ENCODE measurements around the gene CLDN5. TPM values are rescaled to one million over a fixed set of nuclear protein-coding genes. Genes with fewer than 3 reads are reported as not detected.

The CLDN5 gene
- total RNA-seq, 4 donors from 2014 or later: 67.6 to 367 (median 162) TPM

DNA sequence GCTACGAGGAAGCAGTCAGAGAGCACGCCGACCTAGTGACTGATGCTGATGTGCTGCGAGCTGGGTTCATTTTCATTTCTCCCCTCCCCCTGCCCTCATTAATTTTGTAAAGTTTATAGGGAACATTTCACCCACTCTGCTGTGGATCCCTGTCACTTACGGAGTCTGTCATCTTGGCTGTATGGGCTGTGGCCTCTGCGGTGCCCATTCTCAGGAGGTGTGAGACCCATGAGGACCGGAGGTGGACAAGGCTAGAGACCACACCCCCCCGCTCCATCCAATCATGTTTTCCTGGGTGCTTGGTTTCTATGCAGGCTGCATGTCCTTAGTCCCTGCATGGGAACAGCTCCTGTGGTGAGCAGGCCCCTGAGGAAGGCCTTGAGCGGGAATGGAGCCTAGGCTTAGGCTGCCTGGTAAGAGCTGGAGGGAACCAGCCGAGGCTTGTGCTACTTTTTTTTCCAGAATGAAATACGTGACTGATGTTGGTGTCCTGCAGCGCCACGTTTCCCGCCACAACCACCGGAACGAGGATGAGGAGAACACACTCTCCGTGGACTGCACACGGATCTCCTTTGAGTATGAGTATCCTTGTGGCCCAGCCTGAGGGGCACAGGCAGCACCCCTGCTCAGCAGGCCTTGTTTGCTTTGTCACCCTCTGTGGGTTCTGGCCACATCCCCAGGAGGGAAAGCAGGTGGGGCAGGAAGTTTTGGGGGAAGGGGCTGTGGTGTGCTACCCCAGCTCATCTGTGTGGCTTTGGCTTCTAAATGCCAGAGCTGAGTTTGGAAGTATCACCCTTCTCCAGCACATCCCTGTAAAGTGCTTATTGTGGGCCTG, 19.1 kb downstream of the CLDN5 start:
- DNase-seq (ENCODE audit: low spot score) (no peak), ATAC-seq (ENCODE audit: low FRiP score) (no peak)
- TF ChIP-seq, protein P1, sequence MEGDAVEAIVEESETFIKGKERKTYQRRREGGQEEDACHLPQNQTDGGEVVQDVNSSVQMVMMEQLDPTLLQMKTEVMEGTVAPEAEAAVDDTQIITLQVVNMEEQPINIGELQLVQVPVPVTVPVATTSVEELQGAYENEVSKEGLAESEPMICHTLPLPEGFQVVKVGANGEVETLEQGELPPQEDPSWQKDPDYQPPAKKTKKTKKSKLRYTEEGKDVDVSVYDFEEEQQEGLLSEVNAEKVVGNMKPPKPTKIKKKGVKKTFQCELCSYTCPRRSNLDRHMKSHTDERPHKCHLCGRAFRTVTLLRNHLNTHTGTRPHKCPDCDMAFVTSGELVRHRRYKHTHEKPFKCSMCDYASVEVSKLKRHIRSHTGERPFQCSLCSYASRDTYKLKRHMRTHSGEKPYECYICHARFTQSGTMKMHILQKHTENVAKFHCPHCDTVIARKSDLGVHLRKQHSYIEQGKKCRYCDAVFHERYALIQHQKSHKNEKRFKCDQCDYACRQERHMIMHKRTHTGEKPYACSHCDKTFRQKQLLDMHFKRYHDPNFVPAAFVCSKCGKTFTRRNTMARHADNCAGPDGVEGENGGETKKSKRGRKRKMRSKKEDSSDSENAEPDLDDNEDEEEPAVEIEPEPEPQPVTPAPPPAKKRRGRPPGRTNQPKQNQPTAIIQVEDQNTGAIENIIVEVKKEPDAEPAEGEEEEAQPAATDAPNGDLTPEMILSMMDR (IDR thresholded peaks at IDR 0.05): no peak

DNA sequence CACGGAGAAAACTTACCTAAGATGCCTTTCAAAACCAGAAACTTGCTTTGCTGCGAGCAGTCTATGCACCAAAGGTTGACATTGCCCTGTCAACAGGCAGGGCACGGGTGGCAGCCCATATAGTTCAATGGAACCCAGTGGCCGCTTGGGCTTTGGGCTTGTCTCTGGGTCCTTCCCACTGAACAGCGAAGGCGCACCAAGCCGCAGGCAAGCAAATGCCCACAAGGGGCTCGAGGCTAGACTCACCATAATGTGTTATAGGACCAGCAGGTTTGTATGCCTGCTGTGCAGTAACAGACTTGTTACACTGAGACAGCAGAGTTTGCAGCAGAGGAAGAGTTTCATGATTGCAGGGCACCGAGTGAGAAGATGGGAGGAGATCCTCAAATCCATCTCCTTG, 20.3 kb downstream of the CLDN5 start:
- TF ChIP-seq, protein P1 (IDR thresholded peaks at IDR 0.05): no peak
- DNase-seq (ENCODE audit: low spot score) (no peak), ATAC-seq (ENCODE audit: low FRiP score) (no peak)

DNA sequence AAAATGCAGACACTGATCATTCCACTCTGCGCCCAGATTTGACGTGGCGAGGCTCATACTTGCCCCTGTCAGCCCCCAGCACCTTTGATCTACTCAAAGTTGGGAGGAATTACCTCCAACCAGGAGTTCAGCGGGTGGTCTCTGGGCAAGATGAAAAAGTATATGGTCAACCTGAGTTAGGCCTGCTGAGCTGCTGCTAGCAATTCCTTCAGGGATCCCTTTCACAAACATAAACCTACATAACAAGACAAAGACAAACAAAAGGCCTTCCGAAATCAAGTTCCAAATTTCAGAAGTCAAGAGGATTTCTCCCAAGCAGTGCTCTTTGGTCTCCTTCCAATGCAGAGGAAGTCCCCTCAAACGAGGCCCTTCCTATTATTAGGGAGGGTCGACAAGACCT, 20.8 kb downstream of the CLDN5 start:
- TF ChIP-seq, protein P1 (IDR thresholded peaks at IDR 0.05): no peak
- DNase-seq (ENCODE audit: low spot score) (no peak), ATAC-seq (ENCODE audit: low FRiP score) (no peak)

DNA sequence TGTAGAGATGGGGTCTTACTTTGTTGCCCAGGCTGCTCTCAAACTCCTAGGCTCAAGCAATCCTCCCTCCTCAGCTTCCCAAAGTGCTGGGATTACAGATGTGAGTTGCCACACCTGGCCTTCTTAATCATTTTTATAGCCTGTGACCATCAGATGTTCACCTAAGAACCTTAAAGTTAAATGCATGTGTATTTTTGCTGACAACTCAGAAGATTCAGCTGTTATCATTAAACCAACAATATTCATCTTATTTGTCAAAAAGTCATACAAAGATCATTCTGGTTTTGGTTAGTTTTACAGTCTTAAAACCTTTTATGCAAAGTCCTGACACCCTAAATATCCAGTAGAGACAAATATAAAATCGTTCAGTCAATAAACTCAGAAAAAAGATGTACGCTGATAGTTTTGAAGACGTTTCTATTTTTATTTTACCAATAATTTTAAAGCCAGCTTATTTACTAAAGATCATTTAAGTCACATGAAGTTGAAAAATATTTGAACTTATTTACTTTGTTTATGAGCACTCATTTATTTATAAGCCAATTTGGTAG, 22.2 kb downstream of the CLDN5 start:
- TF ChIP-seq, protein P1 (IDR thresholded peaks at IDR 0.05): no peak
- DNase-seq (ENCODE audit: low spot score) (no peak), ATAC-seq (ENCODE audit: low FRiP score) (no peak)

DNA sequence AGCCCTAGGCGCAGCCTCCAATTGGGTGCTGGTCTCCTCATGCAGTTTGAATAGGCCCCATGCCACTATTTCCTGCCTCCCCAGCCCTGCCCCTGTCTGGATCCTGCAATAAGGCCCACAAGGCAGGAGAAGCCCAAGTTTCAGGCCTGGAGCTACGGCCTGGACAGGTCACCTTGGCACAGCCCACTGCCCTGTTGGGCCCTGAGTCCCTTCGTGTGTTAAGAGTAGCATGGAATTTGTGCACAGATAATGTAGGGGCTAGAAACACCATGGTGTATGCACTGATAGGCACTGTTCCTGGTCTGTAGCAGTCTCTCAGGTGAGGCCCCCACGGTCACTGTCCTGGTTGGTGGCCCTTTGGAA, 24.3 kb downstream of the CLDN5 start:
- TF ChIP-seq, protein P1 (IDR thresholded peaks at IDR 0.05): no peak
- ATAC-seq (ENCODE audit: low FRiP score) (no peak), DNase-seq (ENCODE audit: low spot score) (no peak)

DNA sequence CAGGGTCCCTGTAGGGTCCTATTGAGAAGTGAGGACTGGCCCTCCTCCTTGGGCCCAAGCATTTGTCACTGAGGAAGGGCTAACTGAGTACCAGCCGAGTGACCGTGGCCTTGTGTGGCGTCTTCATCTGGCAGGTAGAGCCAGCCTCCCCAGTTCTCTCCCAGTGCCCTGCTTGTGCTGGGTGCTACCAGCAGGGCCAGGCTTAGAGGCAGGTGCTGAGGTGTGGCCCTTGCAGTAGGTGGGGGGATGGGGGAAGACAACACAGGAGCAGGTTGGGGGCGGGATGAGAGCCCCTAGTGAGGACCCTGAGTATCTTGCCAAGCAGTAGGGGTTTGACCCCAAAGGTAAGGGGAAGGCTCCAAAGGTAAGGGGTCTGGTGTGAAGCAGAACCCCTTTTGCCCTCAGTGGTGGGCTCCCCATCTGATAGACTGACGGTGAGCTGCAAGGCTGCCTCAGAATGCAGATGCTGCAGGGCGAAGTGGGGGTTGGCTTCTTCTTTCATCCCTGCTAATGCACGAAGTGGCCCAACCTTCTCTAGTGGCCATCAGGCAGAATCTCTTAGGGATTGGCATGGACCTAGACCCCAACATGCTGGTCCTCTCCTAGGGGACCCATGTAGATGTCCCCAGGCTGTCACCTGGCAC, 24.9 kb downstream of the CLDN5 start:
- no peak for ATAC-seq (ENCODE audit: low FRiP score)
- TF ChIP-seq, protein P1 (IDR thresholded peaks at IDR 0.05): no peak

More for the DNA sequence above, 24.9 kb downstream of the CLDN5 start:
- no peak for DNase-seq (ENCODE audit: low spot score)

All from omental fat pad (tissue), 4 donors.